ENCODE results near the gene PAPPA2.

DNA sequence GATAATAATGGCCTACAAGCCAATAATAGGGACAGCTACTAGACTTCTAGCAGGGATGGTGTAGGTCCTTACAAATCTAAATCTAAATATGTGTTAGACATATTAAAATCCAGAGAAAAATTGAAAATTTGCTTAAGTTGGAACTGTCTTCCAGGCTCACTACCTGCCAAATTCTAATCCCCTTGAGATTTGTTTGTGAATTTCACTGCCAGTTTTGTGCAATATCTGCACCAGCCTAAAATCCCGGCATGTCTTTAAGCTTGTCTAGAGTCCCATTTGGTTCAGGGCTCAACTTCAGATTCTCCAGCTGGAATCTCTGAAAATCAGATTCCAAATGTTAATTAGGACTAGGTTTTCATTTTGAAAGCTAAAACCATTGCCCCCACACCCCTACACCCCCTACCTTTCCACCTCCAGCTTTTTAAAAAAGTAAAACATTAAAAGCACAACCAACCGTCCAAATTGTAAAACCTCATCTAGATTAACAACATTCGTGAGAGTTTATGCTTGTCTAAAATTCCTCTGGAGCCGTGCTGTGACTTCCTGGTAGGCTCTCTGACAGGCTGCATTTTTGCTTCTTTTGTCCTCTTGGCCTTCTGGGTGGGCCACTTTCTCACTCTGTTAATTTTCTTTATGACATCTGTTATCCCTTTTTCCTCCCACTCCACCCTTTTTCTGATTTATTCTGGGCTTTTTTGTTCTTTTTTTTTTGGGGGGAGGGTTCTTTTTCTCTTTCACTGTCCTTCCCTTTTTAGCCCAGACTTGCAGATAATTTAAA is 348.7 kb downstream of the PAPPA2 start:
- no peak for TF ChIP-seq POLR2A (IDR thresholded peaks at IDR 0.05)
- TF ChIP-seq, protein P1, sequence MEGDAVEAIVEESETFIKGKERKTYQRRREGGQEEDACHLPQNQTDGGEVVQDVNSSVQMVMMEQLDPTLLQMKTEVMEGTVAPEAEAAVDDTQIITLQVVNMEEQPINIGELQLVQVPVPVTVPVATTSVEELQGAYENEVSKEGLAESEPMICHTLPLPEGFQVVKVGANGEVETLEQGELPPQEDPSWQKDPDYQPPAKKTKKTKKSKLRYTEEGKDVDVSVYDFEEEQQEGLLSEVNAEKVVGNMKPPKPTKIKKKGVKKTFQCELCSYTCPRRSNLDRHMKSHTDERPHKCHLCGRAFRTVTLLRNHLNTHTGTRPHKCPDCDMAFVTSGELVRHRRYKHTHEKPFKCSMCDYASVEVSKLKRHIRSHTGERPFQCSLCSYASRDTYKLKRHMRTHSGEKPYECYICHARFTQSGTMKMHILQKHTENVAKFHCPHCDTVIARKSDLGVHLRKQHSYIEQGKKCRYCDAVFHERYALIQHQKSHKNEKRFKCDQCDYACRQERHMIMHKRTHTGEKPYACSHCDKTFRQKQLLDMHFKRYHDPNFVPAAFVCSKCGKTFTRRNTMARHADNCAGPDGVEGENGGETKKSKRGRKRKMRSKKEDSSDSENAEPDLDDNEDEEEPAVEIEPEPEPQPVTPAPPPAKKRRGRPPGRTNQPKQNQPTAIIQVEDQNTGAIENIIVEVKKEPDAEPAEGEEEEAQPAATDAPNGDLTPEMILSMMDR (IDR thresholded peaks at IDR 0.05), result no peak
